ENCODE measurements around the gene WDR93. TPM values are rescaled to one million over a fixed set of nuclear protein-coding genes. Genes with fewer than 3 reads are reported as not detected.

Gene WDR93
- total and polyA plus RNA-seq, 2 donors (not counting 1 experiment from before 2014, with no cell fraction given): 0.12 TPM; not detected in 1

DNA sequence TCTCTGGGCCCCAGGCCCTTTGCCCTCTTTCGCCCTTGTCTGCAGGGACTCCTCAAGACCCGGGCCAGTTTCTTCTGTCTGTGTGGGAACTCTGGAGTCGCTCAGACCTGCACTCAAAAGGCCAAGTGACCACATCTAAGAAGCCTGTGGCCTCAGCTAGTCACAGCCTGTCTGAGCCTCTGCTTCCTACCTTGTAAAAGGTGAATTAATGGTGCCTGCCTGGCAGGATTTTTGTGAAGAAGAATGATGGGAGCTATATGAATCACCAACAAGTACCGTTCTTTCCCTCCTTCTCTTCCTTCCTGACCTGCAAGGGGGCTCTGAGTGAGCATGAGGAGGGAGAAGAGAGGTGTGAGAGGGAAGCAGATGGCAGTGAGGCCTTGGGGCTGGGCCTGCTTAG is 18.9 kb upstream of the WDR93 start:
- no peak for DNase-seq
- H3K4me3 ChIP-seq (ENCODE audit: control extremely low read depth in 1 of 5, extremely low read depth in 1 of 5, insufficient read depth in 1 of 5, low read depth in 2 of 5, low read length in 4 of 5): no peak overlapping the region
- no peak overlapping the region for H3K27ac ChIP-seq (ENCODE audit: low read length in 2 of 2)
- POLR2A ChIA-PET: no interaction called here
- H3K4me1 ChIP-seq (ENCODE audit: control insufficient read depth in 2 of 2, insufficient read depth in 2 of 2, low read length in 2 of 2): no peaks in the 10 kb centered on the region
- ATAC-seq (ENCODE audit: low read depth): no peak
- no peak for TF ChIP-seq EZH2 (IDR thresholded peaks at IDR 0.05; ENCODE audit: borderline replicate concordance, insufficient read depth, low read depth, low read length, poor library complexity, severe bottlenecking)
- TF ChIP-seq, protein P1, sequence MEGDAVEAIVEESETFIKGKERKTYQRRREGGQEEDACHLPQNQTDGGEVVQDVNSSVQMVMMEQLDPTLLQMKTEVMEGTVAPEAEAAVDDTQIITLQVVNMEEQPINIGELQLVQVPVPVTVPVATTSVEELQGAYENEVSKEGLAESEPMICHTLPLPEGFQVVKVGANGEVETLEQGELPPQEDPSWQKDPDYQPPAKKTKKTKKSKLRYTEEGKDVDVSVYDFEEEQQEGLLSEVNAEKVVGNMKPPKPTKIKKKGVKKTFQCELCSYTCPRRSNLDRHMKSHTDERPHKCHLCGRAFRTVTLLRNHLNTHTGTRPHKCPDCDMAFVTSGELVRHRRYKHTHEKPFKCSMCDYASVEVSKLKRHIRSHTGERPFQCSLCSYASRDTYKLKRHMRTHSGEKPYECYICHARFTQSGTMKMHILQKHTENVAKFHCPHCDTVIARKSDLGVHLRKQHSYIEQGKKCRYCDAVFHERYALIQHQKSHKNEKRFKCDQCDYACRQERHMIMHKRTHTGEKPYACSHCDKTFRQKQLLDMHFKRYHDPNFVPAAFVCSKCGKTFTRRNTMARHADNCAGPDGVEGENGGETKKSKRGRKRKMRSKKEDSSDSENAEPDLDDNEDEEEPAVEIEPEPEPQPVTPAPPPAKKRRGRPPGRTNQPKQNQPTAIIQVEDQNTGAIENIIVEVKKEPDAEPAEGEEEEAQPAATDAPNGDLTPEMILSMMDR (IDR thresholded peaks at IDR 0.05): no peak
- no peaks in the 10 kb centered on the region for H3K36me3 ChIP-seq (replicated peaks in 1 of 2; ENCODE audit: control extremely low read depth in 1 of 2, control insufficient read depth in 1 of 2, extremely low read depth in 1 of 2, insufficient read depth in 2 of 2, low read length in 1 of 2)
- H2AFZ ChIP-seq (ENCODE audit: insufficient read depth, low read depth, low read length, poor library complexity, severe bottlenecking): no peak overlapping the region
- Mint-ChIP-seq H3K9me3 (ENCODE audit: insufficient read depth) (no peaks in the 10 kb centered on the region), H3K27ac (no peak overlapping the region), H3K27me3 (peaks cover 8% of the 10 kb centered on the region), H3K4me3 (no peak overlapping the region), H3K4me1 (no peaks in the 10 kb centered on the region)
- CTCF ChIA-PET: no interaction called here
- H4K20me1 ChIP-seq (ENCODE audit: control insufficient read depth, insufficient read depth, low read length, poor library complexity, severe bottlenecking): no peaks in the 10 kb centered on the region
- WGBS (ENCODE audit: insufficient coverage): 68% methylated on average over 2 of the region's 4 CpGs
- no peak overlapping the region for H3K9ac ChIP-seq (ENCODE audit: low read length)
- H3K9me3 ChIP-seq (ENCODE audit: control extremely low read depth in 1 of 3, control insufficient read depth in 2 of 3, insufficient read depth in 1 of 3, low read length in 2 of 3): peaks cover 0 to 4% (median 0%) of the 10 kb centered on the region in 3 donors
- H3K27me3 ChIP-seq (replicated peaks in 1 of 4; ENCODE audit: control extremely low read depth in 1 of 4, control insufficient read depth in 3 of 4, insufficient read depth in 4 of 4, low read length in 3 of 4): peaks cover 0 to 5% (median 0%) of the 10 kb centered on the region in 4 experiments
- no peaks in the 10 kb centered on the region for H3K79me2 ChIP-seq (ENCODE audit: control insufficient read depth, insufficient read depth, low read length)
- intact Hi-C loops (cut with micrococcal nuclease): no loop called here
- no peak overlapping the region for H3K4me2 ChIP-seq (replicated peaks; ENCODE audit: low read depth, low read length, poor library complexity, severe bottlenecking)

DNA sequence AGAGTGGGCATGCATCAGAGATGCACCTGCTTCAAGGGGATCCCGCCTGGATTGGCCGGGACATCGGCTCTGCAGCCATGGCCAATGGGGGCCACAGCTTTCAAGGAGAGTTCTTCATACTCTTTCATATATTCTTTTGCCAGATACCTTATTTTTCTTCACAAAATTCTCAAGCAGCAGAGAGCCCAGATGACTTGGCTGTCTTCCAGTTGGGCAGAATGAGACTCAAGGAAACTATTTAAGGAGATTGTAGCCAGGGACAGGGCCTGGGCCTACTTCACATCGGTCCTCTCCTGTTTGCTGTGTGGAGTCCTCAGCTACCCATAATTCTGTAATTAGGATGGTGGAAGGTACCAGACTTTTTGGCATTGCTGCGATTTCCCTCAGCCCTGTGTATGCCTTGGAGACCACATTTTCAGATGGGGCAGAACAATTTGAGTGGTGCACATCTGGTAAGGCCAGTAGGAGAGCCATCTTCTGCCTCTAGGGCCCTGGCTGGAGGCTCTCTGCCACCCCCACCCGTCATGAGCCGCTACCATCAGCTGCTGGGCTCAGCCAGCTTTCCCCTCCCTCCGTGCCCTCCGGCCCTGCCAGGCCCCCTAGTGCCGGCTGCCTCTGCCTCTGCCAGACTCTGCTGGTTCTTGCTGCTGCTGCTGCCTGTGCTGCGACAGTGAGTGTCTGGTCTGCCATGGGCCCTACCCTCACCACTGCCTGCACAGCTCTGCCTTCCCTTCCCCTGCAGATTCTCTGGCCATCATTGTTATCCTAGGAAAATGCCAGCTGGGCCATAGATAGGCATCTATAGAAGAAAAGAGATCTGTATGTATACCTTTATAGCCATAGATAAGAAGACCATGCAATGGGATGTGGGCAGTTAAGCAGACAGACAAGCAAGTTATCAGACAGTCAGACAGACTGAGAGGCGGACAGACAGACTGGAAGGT is 18.1 kb upstream of the WDR93 start:
- H3K4me1 Mint-ChIP-seq: no peaks in the 10 kb centered on the region
- H3K4me3 ChIP-seq (ENCODE audit: control extremely low read depth in 1 of 5, extremely low read depth in 1 of 5, insufficient read depth in 1 of 5, low read depth in 2 of 5, low read length in 4 of 5): no peak overlapping the region
- H3K27ac Mint-ChIP-seq: no peak overlapping the region
- ChIA-PET POLR2A (no interaction called here), CTCF (no interaction called here)
- H3K9me3 ChIP-seq (ENCODE audit: control extremely low read depth in 1 of 3, control insufficient read depth in 2 of 3, insufficient read depth in 1 of 3, low read length in 2 of 3): peaks cover 0 to 4% (median 0%) of the 10 kb centered on the region in 3 donors
- H3K9ac ChIP-seq (ENCODE audit: low read length): no peak overlapping the region
- H4K20me1 ChIP-seq (ENCODE audit: control insufficient read depth, insufficient read depth, low read length, poor library complexity, severe bottlenecking): no peaks in the 10 kb centered on the region
- DNase-seq (no peak), ATAC-seq (ENCODE audit: low read depth) (no peak)
- H3K27me3 Mint-ChIP-seq: peaks cover 8% of the 10 kb centered on the region
- intact Hi-C loops (cut with micrococcal nuclease): no loop called here
- no peaks in the 10 kb centered on the region for H3K36me3 ChIP-seq (replicated peaks in 1 of 2; ENCODE audit: control extremely low read depth in 1 of 2, control insufficient read depth in 1 of 2, extremely low read depth in 1 of 2, insufficient read depth in 2 of 2, low read length in 1 of 2)
- no peak overlapping the region for H2AFZ ChIP-seq (ENCODE audit: insufficient read depth, low read depth, low read length, poor library complexity, severe bottlenecking)
- H3K79me2 ChIP-seq (ENCODE audit: control insufficient read depth, insufficient read depth, low read length): no peaks in the 10 kb centered on the region
- H3K4me3 Mint-ChIP-seq: no peak overlapping the region
- 94% methylated on average over 11 of the region's 12 CpGs for WGBS (ENCODE audit: insufficient coverage)
- TF ChIP-seq EZH2 (IDR thresholded peaks at IDR 0.05; ENCODE audit: borderline replicate concordance, insufficient read depth, low read depth, low read length, poor library complexity, severe bottlenecking): no peak
- TF ChIP-seq, protein P1 (IDR thresholded peaks at IDR 0.05): no peak
- H3K4me2 ChIP-seq (replicated peaks; ENCODE audit: low read depth, low read length, poor library complexity, severe bottlenecking): no peak overlapping the region
- H3K4me1 ChIP-seq (ENCODE audit: control insufficient read depth in 2 of 2, insufficient read depth in 2 of 2, low read length in 2 of 2): no peaks in the 10 kb centered on the region
- no peaks in the 10 kb centered on the region for H3K9me3 Mint-ChIP-seq (ENCODE audit: insufficient read depth)
- H3K27me3 ChIP-seq (replicated peaks in 1 of 4; ENCODE audit: control extremely low read depth in 1 of 4, control insufficient read depth in 3 of 4, insufficient read depth in 4 of 4, low read length in 3 of 4): no peaks in the 10 kb centered on the region
- H3K27ac ChIP-seq (ENCODE audit: low read length in 2 of 2): no peak overlapping the region
